OCI-LY1 (cell line): ENCODE data around the gene ACBD3.

ENCODE experiments used
- H2AFZ ChIP-seq: fragments of 200-600 bp; sonication (generic), shearing (Covaris generic); 2 replicates; pipeline ENCODE4 v1.6.0; 2014; ENCODE audit warnings: antibody characterized with exemption, mild to moderate bottlenecking, low read length
- H3F3A ChIP-seq: fragments of 200-600 bp; sonication (generic), shearing (Covaris generic); 2 replicates; pipeline ENCODE4 v1.6.0; 2014; ENCODE audit warnings: mild to moderate bottlenecking, antibody characterized with exemption, low read length, moderate library complexity; ENCODE audit not compliant: insufficient read depth
- H3K27ac ChIP-seq: fragments of 200-600 bp; sonication (generic); 2 replicates; pipeline ENCODE4 v1.5.1; 2014; ENCODE audit warnings: low read length, mixed run types, mild to moderate bottlenecking, low read depth; ENCODE audit not compliant: poor library complexity, severe bottlenecking
- H3K27me3 ChIP-seq: fragments of 200-600 bp; sonication (generic); 2 replicates; pipeline ENCODE4 v1.6.0; 2014; ENCODE audit warnings: antibody characterized with exemption, mild to moderate bottlenecking, low read length, moderate library complexity; ENCODE audit not compliant: insufficient read depth
- H3K36me3 ChIP-seq: fragments of 200-600 bp; sonication (generic); 2 replicates; pipeline ENCODE4 v1.6.1; 2014; ENCODE audit warnings: mild to moderate bottlenecking, antibody characterized with exemption, low read length, moderate library complexity, mixed read lengths; ENCODE audit not compliant: insufficient read depth
- H3K4me1 ChIP-seq: fragments of 200-600 bp; sonication (generic); 2 replicates; pipeline ENCODE4 v1.5.1; 2014; ENCODE audit warnings: mild to moderate bottlenecking, low read length, moderate library complexity; ENCODE audit not compliant: insufficient read depth, severe bottlenecking
- H3K4me2 ChIP-seq: fragments of 200-600 bp; sonication (generic), shearing (Covaris generic); 2 replicates; pipeline ENCODE4 v1.6.1; 2014; ENCODE audit warnings: low read length
- H3K4me3 ChIP-seq: fragments of 200-600 bp; sonication (generic); 2 replicates; pipeline ENCODE4 v1.5.1; 2014; ENCODE audit warnings: low read length, low read depth, mild to moderate bottlenecking, mixed read lengths; ENCODE audit not compliant: poor library complexity, severe bottlenecking
- H3K79me2 ChIP-seq: fragments of 200-600 bp; shearing (Covaris generic); 2 replicates; pipeline ENCODE4 v1.6.1; 2016; ENCODE audit warnings: mixed run types, low read length, mixed read lengths; ENCODE audit not compliant: insufficient read depth
- H3K9ac ChIP-seq: fragments of 200-600 bp; sonication (generic), shearing (Covaris generic); 2 replicates; pipeline ENCODE4 v1.6.1; 2014; ENCODE audit warnings: mild to moderate bottlenecking, low read length, mixed read lengths
- H3K9me2 ChIP-seq: fragments of 200-600 bp; sonication (generic), shearing (Covaris generic); 2 replicates; pipeline ENCODE4 v1.6.1; 2014; ENCODE audit warnings: low read depth, mild to moderate bottlenecking, low read length, mixed read lengths
- H3K9me3 ChIP-seq: fragments of 200-600 bp; shearing (Covaris generic); 2 replicates; pipeline ENCODE4 v1.6.1; 2014; ENCODE audit warnings: low read length, mixed read lengths
- H4K20me1 ChIP-seq: fragments of 200-600 bp; sonication (generic), shearing (Covaris generic); 2 replicates; pipeline ENCODE4 v1.6.0; 2016; ENCODE audit warnings: mild to moderate bottlenecking, low read length; ENCODE audit not compliant: insufficient read depth
- EZH2 ChIP-seq: fragments of 200-600 bp; sonication (generic), shearing (Covaris generic); IDR thresholded peaks from 2 replicates; pipeline ENCODE4 v1.8.0; 2017; ENCODE audit warnings: borderline replicate concordance, mixed run types, mild to moderate bottlenecking, antibody characterized with exemption, low read length, moderate library complexity, mixed read lengths
- TF ChIP-seq, protein P1 (sequence below): fragments of 200-600 bp; sonication (generic), shearing (Covaris generic); IDR thresholded peaks from 2 replicates; pipeline ENCODE4 v1.5.1; 2017; ENCODE audit warnings: mild to moderate bottlenecking, antibody characterized with exemption, low read length, moderate library complexity, mixed read lengths

The ACBD3 gene

DNA sequence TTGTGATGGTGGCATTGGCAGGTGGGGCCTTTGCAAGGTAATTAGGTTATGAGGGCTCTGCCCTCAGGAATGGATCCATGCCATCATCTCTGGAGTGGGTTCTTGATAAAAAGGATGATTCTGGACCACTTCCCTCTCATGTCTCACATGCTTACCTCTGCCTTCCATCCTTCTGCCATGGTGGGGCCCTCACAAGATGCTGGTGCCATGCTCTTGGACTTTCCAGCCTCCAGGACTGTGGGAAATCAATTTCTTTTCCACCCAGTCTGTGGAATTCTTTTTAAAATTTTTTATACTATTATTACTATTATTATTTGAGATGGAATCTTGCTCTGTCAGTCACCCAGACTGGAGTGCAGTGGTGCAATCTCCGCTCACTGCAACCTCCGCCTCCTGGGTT lies 57.3 kb downstream of the ACBD3 start:
- peak overlapping the region; percentile 95 for H3K27ac ChIP-seq
- no peaks in the 10 kb centered on the region for H3K79me2 ChIP-seq
- H3K27me3 ChIP-seq: no peaks in the 10 kb centered on the region
- no peak overlapping the region for H3K9ac ChIP-seq
- TF ChIP-seq EZH2: no peak
- TF ChIP-seq, protein P1, sequence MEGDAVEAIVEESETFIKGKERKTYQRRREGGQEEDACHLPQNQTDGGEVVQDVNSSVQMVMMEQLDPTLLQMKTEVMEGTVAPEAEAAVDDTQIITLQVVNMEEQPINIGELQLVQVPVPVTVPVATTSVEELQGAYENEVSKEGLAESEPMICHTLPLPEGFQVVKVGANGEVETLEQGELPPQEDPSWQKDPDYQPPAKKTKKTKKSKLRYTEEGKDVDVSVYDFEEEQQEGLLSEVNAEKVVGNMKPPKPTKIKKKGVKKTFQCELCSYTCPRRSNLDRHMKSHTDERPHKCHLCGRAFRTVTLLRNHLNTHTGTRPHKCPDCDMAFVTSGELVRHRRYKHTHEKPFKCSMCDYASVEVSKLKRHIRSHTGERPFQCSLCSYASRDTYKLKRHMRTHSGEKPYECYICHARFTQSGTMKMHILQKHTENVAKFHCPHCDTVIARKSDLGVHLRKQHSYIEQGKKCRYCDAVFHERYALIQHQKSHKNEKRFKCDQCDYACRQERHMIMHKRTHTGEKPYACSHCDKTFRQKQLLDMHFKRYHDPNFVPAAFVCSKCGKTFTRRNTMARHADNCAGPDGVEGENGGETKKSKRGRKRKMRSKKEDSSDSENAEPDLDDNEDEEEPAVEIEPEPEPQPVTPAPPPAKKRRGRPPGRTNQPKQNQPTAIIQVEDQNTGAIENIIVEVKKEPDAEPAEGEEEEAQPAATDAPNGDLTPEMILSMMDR: no peak
- H3K9me2 ChIP-seq: no peaks in the 10 kb centered on the region
- H4K20me1 ChIP-seq: no peaks in the 10 kb centered on the region
- H3K4me2 ChIP-seq: no peak overlapping the region
- 0 out of 2 replicates have a peak, but pooled peaks cover 3% of the 10 kb centered on the region for H3F3A ChIP-seq
- no peaks in the 10 kb centered on the region for H3K9me3 ChIP-seq
- H3K36me3 ChIP-seq: no peaks in the 10 kb centered on the region; the same call in 1 of the 2 replicates
- H2AFZ ChIP-seq: no peak overlapping the region
- no peak overlapping the region for H3K4me3 ChIP-seq
- H3K4me1 ChIP-seq: peaks cover 49% of the 10 kb centered on the region

GRCh38 chr1:226128487-226129075 lies 58.0 kb downstream of the ACBD3 start:
- H3K27me3 ChIP-seq: no peaks in the 10 kb centered on the region
- H3F3A ChIP-seq: 0 out of 2 replicates have a peak, but pooled peaks cover 3% of the 10 kb centered on the region
- H2AFZ ChIP-seq: no peak overlapping the region
- peak overlapping the region; percentile 74 for H3K4me2 ChIP-seq
- peak overlapping the region; percentile 95 for H3K27ac ChIP-seq
- H3K9me3 ChIP-seq: no peaks in the 10 kb centered on the region
- H3K4me1 ChIP-seq: peaks cover 56% of the 10 kb centered on the region
- no peaks in the 10 kb centered on the region for H3K9me2 ChIP-seq
- TF ChIP-seq, protein P1: no peak
- no peak for TF ChIP-seq EZH2
- no peaks in the 10 kb centered on the region for H4K20me1 ChIP-seq
- H3K79me2 ChIP-seq: no peaks in the 10 kb centered on the region
- no peaks in the 10 kb centered on the region; the same call in 1 of the 2 replicates for H3K36me3 ChIP-seq
- peak overlapping the region; percentile 49 for H3K4me3 ChIP-seq
- peak overlapping the region; percentile 65; the same call in 1 of the 2 replicates for H3K9ac ChIP-seq

DNA sequence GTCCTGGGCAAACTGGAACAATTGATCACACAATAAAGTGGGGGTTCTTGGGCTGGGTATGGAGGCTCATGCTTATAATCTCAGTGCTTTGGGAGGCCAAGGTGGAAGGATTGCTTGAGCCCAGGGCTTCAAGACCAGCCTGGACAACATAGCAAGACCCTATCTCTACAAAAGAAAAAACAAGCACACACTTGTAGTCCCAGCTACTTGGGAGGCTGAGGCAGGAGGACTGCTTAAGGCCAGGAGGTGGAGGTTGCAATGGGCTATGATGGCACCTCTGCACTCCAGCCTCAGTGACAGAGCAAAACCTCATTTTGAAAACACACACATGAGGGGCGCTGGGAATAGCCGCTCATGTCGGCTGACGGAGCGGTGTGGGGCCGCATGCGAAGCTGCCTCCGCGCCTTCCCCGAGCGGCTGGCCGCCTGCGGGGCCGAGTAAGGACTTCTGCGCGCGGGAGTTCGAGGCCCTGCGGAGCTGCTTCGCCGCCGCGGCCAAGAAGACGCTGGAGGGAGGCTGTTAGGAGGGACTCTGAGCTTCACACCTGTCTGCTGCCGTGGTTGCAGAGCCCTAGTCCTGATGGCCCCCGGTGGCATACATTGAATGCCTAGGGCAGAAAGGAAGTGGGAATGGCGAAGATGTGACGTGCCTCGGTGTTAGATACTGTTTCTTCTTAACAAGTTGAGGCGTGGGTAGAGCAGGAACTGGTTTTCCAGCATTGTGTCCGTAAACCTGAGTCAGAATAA lies 59.5 kb downstream of the ACBD3 start:
- H3K27ac ChIP-seq: peak overlapping the region; percentile 95
- H4K20me1 ChIP-seq: no peaks in the 10 kb centered on the region
- H3K9me2 ChIP-seq: no peaks in the 10 kb centered on the region
- H3K4me1 ChIP-seq: peaks cover 58% of the 10 kb centered on the region
- no peaks in the 10 kb centered on the region for H3K27me3 ChIP-seq
- H3K79me2 ChIP-seq: no peaks in the 10 kb centered on the region
- TF ChIP-seq EZH2: no peak
- TF ChIP-seq, protein P1: no peak
- H2AFZ ChIP-seq: no peak overlapping the region
- H3K4me2 ChIP-seq: peak overlapping the region; percentile 74
- H3K4me3 ChIP-seq: peak overlapping the region; percentile 49
- no peaks in the 10 kb centered on the region for H3K9me3 ChIP-seq
- H3F3A ChIP-seq: 0 out of 2 replicates have a peak, but pooled peaks cover 3% of the 10 kb centered on the region
- H3K36me3 ChIP-seq: no peaks in the 10 kb centered on the region; the same call in 1 of the 2 replicates
- H3K9ac ChIP-seq: peak overlapping the region; percentile 65; the same call in 1 of the 2 replicates
